C4-2B (cell line): ENCODE measurements around the gene CBX2.

Source experiments
- CTCF ChIP-seq: fragments of 450-650 bp; conservative IDR thresholded peaks from 2 replicates; pipeline ENCODE4 v1.5.1; 2017; ENCODE audit warnings: mild to moderate bottlenecking
- ZFX ChIP-seq: fragments of 450-650 bp; IDR thresholded peaks from 2 replicates; pipeline ENCODE4 v1.6.1; 2017

GRCh38 chr17:79771276-79771675 lies 6.7 kb upstream of the CBX2 start:
- TF ChIP-seq CTCF: no peak
- no peak for TF ChIP-seq ZFX
